Mammary epithelial cell (primary cell): Measurements from ENCODE around the gene AUTS2.

ENCODE experiments used
- CTCF ChIP-seq, 2 donors: IDR thresholded peaks in 1 of 2; conservative IDR thresholded peaks in 1 of 2; 2 replicates each; pipeline ENCODE4 v1.5.1; 2011 to 2012; ENCODE audit warnings: inconsistent platforms in 2 of 2, low read length in 2 of 2, mild to moderate bottlenecking in 2 of 2, control low read depth in 1 of 2, low read depth in 1 of 2; ENCODE audit not compliant: insufficient read depth in 1 of 2; ENCODE audit errors: extremely low read depth in 1 of 2
- EZH2 ChIP-seq: IDR thresholded peaks from 2 replicates; pipeline ENCODE4 v1.6.1; 2012; ENCODE audit warnings: low read length, inconsistent platforms, borderline replicate concordance

DNA sequence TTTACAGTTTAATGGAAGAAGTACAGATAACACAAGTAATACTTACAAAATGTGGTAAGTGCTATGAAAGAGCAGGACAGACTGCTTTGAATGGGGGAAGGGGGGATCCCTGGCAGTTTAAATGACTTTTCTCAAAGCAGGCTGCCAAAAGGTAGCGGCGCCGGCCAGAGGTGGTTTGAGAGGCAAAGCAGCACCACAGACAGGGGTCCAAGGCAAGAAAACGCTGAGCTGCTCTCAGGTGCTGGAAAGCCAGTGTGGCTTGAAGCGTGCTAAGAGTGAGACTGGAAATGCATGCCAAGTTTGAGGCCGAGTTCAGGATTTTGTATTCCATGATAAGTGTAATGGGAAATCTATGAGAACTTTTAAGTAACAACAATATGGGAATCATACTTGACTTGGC, 437.7 kb downstream of the AUTS2 start:
- TF ChIP-seq EZH2 (no peak), CTCF (conservative IDR thresholded peaks at IDR 0.05 in 1 of 2, IDR thresholded peaks at IDR 0.05 in 1 of 2; ENCODE audit: extremely low read depth in 1 of 2, insufficient read depth in 1 of 2, low read depth in 1 of 2, low read length in 2 of 2) (no peak)
